ENCODE data around the gene FMN1. TPM values are rescaled to one million over a fixed set of nuclear protein-coding genes. Genes with fewer than 3 reads are reported as not detected.

FMN1 gene
- polyA plus RNA-seq, 2 of the 4 experiments (the other 2 are of a cell fraction): 0.53 to 2.2 TPM

GRCh38 chr15:33211176-33211808 is 16.8 kb upstream of the FMN1 start:
- POLR2A ChIA-PET: no interaction called here
- FAIRE-seq (peak; percentile 18), ATAC-seq (no peak), DNase-seq (ENCODE audit: low read depth in 1 of 2, low spot score in 1 of 2) (no peak)
- Histone ChIP-seq H3K4me3 (no peak overlapping the region), H3K4me1 (no peaks in the 10 kb centered on the region), H3K27ac (no peak overlapping the region), H3K4me2 (no peak overlapping the region), H3K9me3 (no peaks in the 10 kb centered on the region)
- CTCF ChIA-PET: interaction anchor here (0.8 to 3.4 kb wide), 4 partner anchors 10 to 527 kb away, joined by 3 to 10 read pairs (median 3); no protein-coding TSS in a partner anchor
- 53% methylated on average over 3 of the region's 3 CpGs for WGBS (ENCODE audit: missing lambda C conversion rate)
- TF ChIP-seq KDM5A (IDR thresholded peaks at IDR 0.05): no peak
- no peak for TF ChIP-seq HES2 (IDR thresholded peaks at IDR 0.05)
- no peak for TF ChIP-seq PHF8 (IDR thresholded peaks at IDR 0.05; ENCODE audit: borderline replicate concordance, low read depth)
- TF ChIP-seq MYC (IDR thresholded peaks at IDR 0.05; ENCODE audit: borderline replicate concordance, low read length): no peak
- no peak for TF ChIP-seq PBX3 (IDR thresholded peaks at IDR 0.05)
- TF ChIP-seq EP300 (IDR thresholded peaks at IDR 0.05): no peak
- no peak for TF ChIP-seq SMC3 (IDR thresholded peaks at IDR 0.05)
- no peak for TF ChIP-seq RNF2 (IDR thresholded peaks at IDR 0.05; ENCODE audit: borderline replicate concordance, low read depth)
- TF ChIP-seq HOXA7 (CRISPR knock-in tag; IDR thresholded peaks at IDR 0.05): no peak
- no peak for TF ChIP-seq FOXS1 (CRISPR knock-in tag; IDR thresholded peaks at IDR 0.05)

GRCh38 chr15:33209575-33210481 is 15.3 kb upstream of the FMN1 start:
- no peak overlapping the region for H3K4me3 ChIP-seq
- TF ChIP-seq CHD2 (IDR thresholded peaks at IDR 0.05; ENCODE audit: low read length, partially characterized antibody) (no peak), HMGXB4 (CRISPR knock-in tag; IDR thresholded peaks at IDR 0.05; ENCODE audit: borderline replicate concordance) (no peak), POLR2A (IDR thresholded peaks at IDR 0.05; ENCODE audit: low read length) (no peak), HOXB5 (CRISPR knock-in tag; IDR thresholded peaks at IDR 0.05) (no peak), CBX2 (IDR thresholded peaks at IDR 0.05; ENCODE audit: borderline replicate concordance, low read depth) (no peak), HES2 (IDR thresholded peaks at IDR 0.05) (no peak), RNF2 (IDR thresholded peaks at IDR 0.05; ENCODE audit: borderline replicate concordance, low read depth) (no peak), REST (IDR thresholded peaks at IDR 0.05) (no peak), ZNF302 (CRISPR knock-in tag; IDR thresholded peaks at IDR 0.05) (no peak)
- 46% methylated on average over 2 of the region's 2 CpGs for WGBS (ENCODE audit: missing lambda C conversion rate)
- POLR2A ChIA-PET: no interaction called here
- ATAC-seq (no peak), DNase-seq (ENCODE audit: low read depth in 1 of 2, low spot score in 1 of 2) (no peak), FAIRE-seq (no peak)
- no peaks in the 10 kb centered on the region for H3K9me3 ChIP-seq
- H3K4me2 ChIP-seq: no peak overlapping the region
- no peaks in the 10 kb centered on the region for H3K4me1 ChIP-seq
- H3K27ac ChIP-seq: no peak overlapping the region
- CTCF ChIA-PET: interaction anchor here (1.1 to 3.4 kb wide), 5 partner anchors 8 to 491 kb away, joined by 3 to 10 read pairs (median 4); no protein-coding TSS in a partner anchor

All from A549 (cell line).